ENCODE results near the gene MPP2. TPM values are rescaled to one million over a fixed set of nuclear protein-coding genes. Genes with fewer than 3 reads are reported as not detected.

Gene MPP2
- total and polyA plus RNA-seq, 4 experiments from 2014 or later, result 0.10 to 3.0 (median 1.6) TPM

DNA sequence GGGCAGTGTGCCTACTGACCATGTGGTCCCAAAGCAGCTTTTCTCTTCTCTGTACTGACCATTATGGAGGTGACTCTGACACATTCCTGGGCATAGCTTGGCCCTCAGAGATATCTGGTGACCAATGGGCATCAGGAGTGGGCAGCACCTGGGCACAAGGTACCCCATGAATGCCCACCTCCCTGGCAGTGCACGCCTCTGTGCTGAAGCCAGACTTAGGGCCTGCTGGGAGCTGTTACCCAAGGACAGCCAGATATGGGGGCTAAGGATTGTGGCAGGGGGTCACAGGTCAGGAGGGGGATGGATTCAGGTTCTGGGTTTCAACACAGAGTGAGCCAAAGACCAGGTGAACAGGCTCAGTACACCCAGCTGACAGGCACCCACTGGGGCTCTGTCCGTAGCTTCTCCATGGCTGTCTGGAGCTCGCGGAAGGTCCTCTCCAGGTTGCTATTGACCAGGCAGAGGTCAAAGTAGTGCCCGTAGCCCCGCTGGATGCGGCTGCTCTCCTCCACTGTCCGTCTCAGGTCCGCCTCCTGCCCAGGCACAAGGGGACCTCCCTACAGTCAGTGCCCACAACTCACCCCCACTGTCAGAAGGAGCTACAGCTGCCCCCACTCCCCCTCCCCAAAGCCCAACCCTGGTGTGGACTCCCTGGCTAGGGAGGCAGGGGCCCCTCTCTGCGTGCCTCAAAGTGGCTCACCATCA, 29.7 kb downstream of the MPP2 start:
- Mint-ChIP-seq H3K36me3 (no peaks in the 10 kb centered on the region), H3K4me3 (no peak overlapping the region), H3K4me1 (peaks cover 0 to 4% (median 0%) of the 10 kb centered on the region in 4 donors), H3K9me3 (no peaks in the 10 kb centered on the region), H3K27me3 (peaks cover 1% of the 10 kb centered on the region in 2 donors), H3K27ac (no peak overlapping the region)
- DNase-seq, result no peak
- CTCF ChIA-PET (ENCODE audit: partially characterized antibody), result interaction anchor here (0.7 to 5.4 kb wide), 23 partner anchors 11 to 291 kb away, joined by 3 to 37 read pairs (median 5); partner anchors contain the start of genes CD300LG and PPY
- Histone ChIP-seq H3K4me1 (ENCODE audit: insufficient read depth, low read length) (no peaks in the 10 kb centered on the region), H3K27ac (ENCODE audit: low read depth, low read length) (no peak overlapping the region), H3K36me3 (ENCODE audit: insufficient read depth, low read length) (no peaks in the 10 kb centered on the region), H3K9me3 (ENCODE audit: control insufficient read depth in 1 of 2, low read length in 2 of 2) (no peaks in the 10 kb centered on the region), H3K4me3 (ENCODE audit: low read length in 2 of 2) (no peak overlapping the region), H3K27me3 (ENCODE audit: insufficient read depth, low read length) (no peaks in the 10 kb centered on the region)
- POLR2A ChIA-PET (ENCODE audit: partially characterized antibody), result no interaction called here
- intact Hi-C loops (cut with micrococcal nuclease), result loop anchor here (1.0 kb wide), 2 partner anchors 118 to 164 kb away; no protein-coding TSS in a partner anchor

DNA sequence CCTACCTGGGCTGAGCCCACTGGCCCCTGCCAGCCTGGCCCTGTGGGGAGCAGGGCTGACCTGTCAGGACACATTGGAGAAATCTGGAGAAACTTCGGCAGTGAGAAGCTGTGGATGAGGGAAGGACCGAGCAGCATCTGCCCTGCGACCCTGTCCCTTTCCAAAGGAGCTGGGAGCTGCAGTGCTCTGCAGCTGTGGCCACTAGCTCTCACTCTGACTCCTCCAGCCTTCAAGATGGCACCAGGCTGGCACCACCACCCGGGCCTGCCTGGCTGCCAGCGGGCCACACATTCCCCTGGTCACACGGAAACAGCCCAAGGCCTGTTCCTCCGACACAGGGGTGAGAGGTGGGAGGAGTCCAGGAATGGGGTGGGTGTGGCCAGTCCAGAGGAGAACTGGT, 30.3 kb downstream of the MPP2 start:
- DNase-seq, result no peak
- Histone ChIP-seq H3K4me3 (ENCODE audit: low read length in 2 of 2) (no peak overlapping the region), H3K9me3 (ENCODE audit: control insufficient read depth in 1 of 2, low read length in 2 of 2) (no peaks in the 10 kb centered on the region), H3K4me1 (ENCODE audit: insufficient read depth, low read length) (no peaks in the 10 kb centered on the region), H3K27me3 (ENCODE audit: insufficient read depth, low read length) (no peaks in the 10 kb centered on the region), H3K36me3 (ENCODE audit: insufficient read depth, low read length) (no peaks in the 10 kb centered on the region), H3K27ac (ENCODE audit: low read depth, low read length) (no peak overlapping the region)
- ChIA-PET CTCF (ENCODE audit: partially characterized antibody) (interaction anchor here (1.6 to 5.4 kb wide), 4 partner anchors 11 to 164 kb away, joined by 3 to 37 read pairs (median 33); no protein-coding TSS in a partner anchor), POLR2A (ENCODE audit: partially characterized antibody) (no interaction called here)
- H3K27me3 Mint-ChIP-seq, result peaks cover 5 to 6% of the 10 kb centered on the region in 2 donors
- H3K9me3 Mint-ChIP-seq, result no peaks in the 10 kb centered on the region
- H3K36me3 Mint-ChIP-seq, result no peaks in the 10 kb centered on the region
- no peak overlapping the region for H3K4me3 Mint-ChIP-seq
- intact Hi-C loops (cut with micrococcal nuclease), result no loop called here
- H3K4me1 Mint-ChIP-seq, result peaks cover 0 to 4% (median 0%) of the 10 kb centered on the region in 4 donors
- H3K27ac Mint-ChIP-seq, result no peak overlapping the region

DNA sequence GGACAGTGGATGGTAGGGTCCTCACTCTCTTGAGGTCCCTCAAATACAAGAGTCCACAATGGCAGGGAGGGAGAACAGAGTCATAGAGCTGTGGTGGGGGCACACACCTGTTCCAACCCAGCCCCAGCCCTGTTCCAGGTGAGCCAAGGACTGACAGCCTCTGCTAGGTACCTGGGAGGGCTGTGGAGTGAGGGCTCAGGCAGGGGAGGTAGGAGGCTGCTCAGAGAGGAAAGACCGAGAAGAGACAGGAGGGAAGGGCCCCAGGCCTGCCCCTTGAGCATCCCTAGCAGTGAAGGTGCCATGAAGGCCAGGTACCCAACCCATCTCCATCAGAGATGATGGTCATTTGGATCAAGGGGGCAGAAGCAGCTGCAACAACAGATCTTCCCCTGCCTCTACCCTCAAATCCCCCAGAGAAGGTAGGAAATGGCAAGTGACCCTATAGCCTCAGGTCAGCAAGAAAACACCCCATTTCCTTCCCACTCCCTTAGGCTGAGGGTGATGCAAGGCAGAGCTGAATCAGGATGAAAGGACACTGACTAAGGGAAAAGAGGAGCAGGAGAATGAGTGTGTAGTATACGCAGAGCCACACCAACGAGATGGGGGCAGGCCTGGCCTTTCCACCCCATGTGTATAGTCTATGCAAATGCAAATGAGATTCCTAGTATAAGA, 31.7 kb downstream of the MPP2 start:
- H3K27me3 Mint-ChIP-seq, result peaks cover 7 to 9% of the 10 kb centered on the region in 2 donors
- peak overlapping the region in 1 of 7 donors; percentile 37 for H3K27ac Mint-ChIP-seq
- CTCF ChIA-PET (ENCODE audit: partially characterized antibody), result no interaction called here
- peaks cover 0 to 4% (median 0%) of the 10 kb centered on the region in 4 donors for H3K4me1 Mint-ChIP-seq
- H3K27ac ChIP-seq (ENCODE audit: low read depth, low read length), result no peak overlapping the region
- no peak overlapping the region for H3K4me3 Mint-ChIP-seq
- no peak overlapping the region for H3K4me3 ChIP-seq (ENCODE audit: low read length in 2 of 2)
- H3K36me3 Mint-ChIP-seq, result no peaks in the 10 kb centered on the region
- H3K36me3 ChIP-seq (ENCODE audit: insufficient read depth, low read length), result no peaks in the 10 kb centered on the region
- H3K27me3 ChIP-seq (ENCODE audit: insufficient read depth, low read length), result no peaks in the 10 kb centered on the region
- no peaks in the 10 kb centered on the region for H3K4me1 ChIP-seq (ENCODE audit: insufficient read depth, low read length)
- intact Hi-C loops (cut with micrococcal nuclease), result no loop called here
- DNase-seq, result no peak
- no peaks in the 10 kb centered on the region for H3K9me3 ChIP-seq (ENCODE audit: control insufficient read depth in 1 of 2, low read length in 2 of 2)
- POLR2A ChIA-PET (ENCODE audit: partially characterized antibody), result no interaction called here
- H3K9me3 Mint-ChIP-seq, result no peaks in the 10 kb centered on the region

DNA sequence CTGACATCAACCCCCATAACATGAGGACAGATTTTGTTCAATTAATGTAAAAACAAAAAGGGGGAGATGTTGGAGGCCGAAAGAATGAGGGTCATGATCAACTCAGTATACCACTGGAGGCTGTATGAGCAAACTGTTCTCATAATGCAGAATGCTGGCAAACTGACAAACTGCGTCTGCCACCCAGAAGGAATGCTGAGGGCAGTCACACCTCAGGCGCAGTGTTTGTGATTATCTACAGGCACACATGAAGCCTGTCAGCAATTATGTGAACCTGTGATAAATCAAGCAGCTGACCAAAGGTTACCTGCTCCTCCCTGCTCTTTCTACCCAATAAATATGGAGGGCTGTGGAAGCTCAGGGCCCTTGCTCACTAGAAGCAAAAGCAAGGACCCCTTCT, 33.0 kb downstream of the MPP2 start:
- H3K27me3 Mint-ChIP-seq, result peaks cover 9 to 12% of the 10 kb centered on the region in 2 donors
- Histone ChIP-seq H3K27ac (ENCODE audit: low read depth, low read length) (no peak overlapping the region), H3K4me3 (ENCODE audit: low read length in 2 of 2) (no peak overlapping the region), H3K36me3 (ENCODE audit: insufficient read depth, low read length) (no peaks in the 10 kb centered on the region), H3K27me3 (ENCODE audit: insufficient read depth, low read length) (no peaks in the 10 kb centered on the region), H3K9me3 (ENCODE audit: control insufficient read depth in 1 of 2, low read length in 2 of 2) (no peaks in the 10 kb centered on the region), H3K4me1 (ENCODE audit: insufficient read depth, low read length) (no peaks in the 10 kb centered on the region)
- intact Hi-C loops (cut with micrococcal nuclease), result no loop called here
- H3K4me3 Mint-ChIP-seq, result no peak overlapping the region
- H3K9me3 Mint-ChIP-seq, result no peaks in the 10 kb centered on the region
- peak overlapping the region in 1 of 7 donors; percentile 47 for H3K27ac Mint-ChIP-seq
- no peaks in the 10 kb centered on the region for H3K36me3 Mint-ChIP-seq
- no peak for DNase-seq
- ChIA-PET POLR2A (ENCODE audit: partially characterized antibody) (no interaction called here), CTCF (ENCODE audit: partially characterized antibody) (no interaction called here)
- H3K4me1 Mint-ChIP-seq, result peaks cover 0 to 4% (median 0%) of the 10 kb centered on the region in 4 donors

DNA sequence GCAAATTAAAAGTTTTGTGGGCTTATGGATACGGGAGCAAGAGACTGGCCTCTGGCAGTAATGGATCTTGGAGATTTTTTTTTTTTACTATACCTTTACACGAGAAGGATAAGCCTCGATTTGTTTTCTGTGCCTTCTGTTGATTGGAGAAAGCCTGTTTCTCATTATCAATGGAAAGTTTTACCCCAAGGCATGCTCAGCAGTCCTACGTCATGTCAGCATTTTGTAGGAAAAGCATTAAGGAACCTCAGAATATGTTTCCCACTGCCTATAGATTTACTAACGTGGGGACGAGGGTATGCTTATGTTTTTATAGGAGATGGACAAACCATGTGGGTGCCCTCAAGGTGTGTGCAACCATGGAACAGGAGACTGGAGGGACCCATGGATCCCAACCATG, 33.5 kb downstream of the MPP2 start:
- Mint-ChIP-seq H3K27me3 (peaks cover 9 to 12% of the 10 kb centered on the region in 2 donors), H3K27ac (no peak overlapping the region), H3K4me1 (peaks cover 0 to 3% (median 0%) of the 10 kb centered on the region in 4 donors), H3K36me3 (no peaks in the 10 kb centered on the region), H3K4me3 (no peak overlapping the region), H3K9me3 (no peaks in the 10 kb centered on the region)
- H3K9me3 ChIP-seq (ENCODE audit: control insufficient read depth in 1 of 2, low read length in 2 of 2), result no peaks in the 10 kb centered on the region
- H3K4me3 ChIP-seq (ENCODE audit: low read length in 2 of 2), result no peak overlapping the region
- intact Hi-C loops (cut with micrococcal nuclease), result no loop called here
- H3K27me3 ChIP-seq (ENCODE audit: insufficient read depth, low read length), result no peaks in the 10 kb centered on the region
- CTCF ChIA-PET (ENCODE audit: partially characterized antibody), result no interaction called here
- no peak for DNase-seq
- POLR2A ChIA-PET (ENCODE audit: partially characterized antibody), result no interaction called here
- H3K36me3 ChIP-seq (ENCODE audit: insufficient read depth, low read length), result no peaks in the 10 kb centered on the region
- no peak overlapping the region for H3K27ac ChIP-seq (ENCODE audit: low read depth, low read length)
- no peaks in the 10 kb centered on the region for H3K4me1 ChIP-seq (ENCODE audit: insufficient read depth, low read length)

DNA sequence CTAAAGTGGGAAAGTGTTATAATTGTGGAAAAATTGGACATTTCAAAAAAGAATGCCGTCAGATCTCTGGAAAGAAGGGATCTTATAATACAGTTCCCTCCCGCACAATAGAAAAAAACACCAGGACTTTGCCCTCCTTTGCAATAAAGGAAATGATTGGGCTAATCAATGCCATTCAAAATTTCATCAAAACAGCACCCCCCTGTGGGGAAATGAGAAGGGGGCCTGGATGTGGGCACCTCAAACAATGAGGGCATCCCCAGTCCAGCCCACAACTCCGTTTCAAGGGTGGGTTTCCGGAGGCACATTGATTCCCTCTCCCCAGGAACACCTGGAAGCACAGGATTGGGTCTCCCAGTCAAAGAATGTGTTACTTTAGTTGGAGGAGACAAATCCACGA, 34.2 kb downstream of the MPP2 start:
- H3K27ac ChIP-seq (ENCODE audit: low read depth, low read length), result no peak overlapping the region
- intact Hi-C loops (cut with micrococcal nuclease), result no loop called here
- H3K4me1 ChIP-seq (ENCODE audit: insufficient read depth, low read length), result no peaks in the 10 kb centered on the region
- no peak overlapping the region for H3K4me3 ChIP-seq (ENCODE audit: low read length in 2 of 2)
- peaks cover 0 to 2% (median 0%) of the 10 kb centered on the region in 8 donors for H3K9me3 Mint-ChIP-seq
- ChIA-PET CTCF (ENCODE audit: partially characterized antibody) (no interaction called here), POLR2A (ENCODE audit: partially characterized antibody) (no interaction called here)
- no peaks in the 10 kb centered on the region for H3K27me3 ChIP-seq (ENCODE audit: insufficient read depth, low read length)
- H3K27me3 Mint-ChIP-seq, result peaks cover 12 to 19% of the 10 kb centered on the region in 2 donors
- no peaks in the 10 kb centered on the region for H3K36me3 Mint-ChIP-seq
- no peak overlapping the region for H3K27ac Mint-ChIP-seq
- no peaks in the 10 kb centered on the region for H3K9me3 ChIP-seq (ENCODE audit: control insufficient read depth in 1 of 2, low read length in 2 of 2)
- H3K36me3 ChIP-seq (ENCODE audit: insufficient read depth, low read length), result no peaks in the 10 kb centered on the region
- H3K4me1 Mint-ChIP-seq, result no peaks in the 10 kb centered on the region
- no peak overlapping the region for H3K4me3 Mint-ChIP-seq
- no peak for DNase-seq

DNA sequence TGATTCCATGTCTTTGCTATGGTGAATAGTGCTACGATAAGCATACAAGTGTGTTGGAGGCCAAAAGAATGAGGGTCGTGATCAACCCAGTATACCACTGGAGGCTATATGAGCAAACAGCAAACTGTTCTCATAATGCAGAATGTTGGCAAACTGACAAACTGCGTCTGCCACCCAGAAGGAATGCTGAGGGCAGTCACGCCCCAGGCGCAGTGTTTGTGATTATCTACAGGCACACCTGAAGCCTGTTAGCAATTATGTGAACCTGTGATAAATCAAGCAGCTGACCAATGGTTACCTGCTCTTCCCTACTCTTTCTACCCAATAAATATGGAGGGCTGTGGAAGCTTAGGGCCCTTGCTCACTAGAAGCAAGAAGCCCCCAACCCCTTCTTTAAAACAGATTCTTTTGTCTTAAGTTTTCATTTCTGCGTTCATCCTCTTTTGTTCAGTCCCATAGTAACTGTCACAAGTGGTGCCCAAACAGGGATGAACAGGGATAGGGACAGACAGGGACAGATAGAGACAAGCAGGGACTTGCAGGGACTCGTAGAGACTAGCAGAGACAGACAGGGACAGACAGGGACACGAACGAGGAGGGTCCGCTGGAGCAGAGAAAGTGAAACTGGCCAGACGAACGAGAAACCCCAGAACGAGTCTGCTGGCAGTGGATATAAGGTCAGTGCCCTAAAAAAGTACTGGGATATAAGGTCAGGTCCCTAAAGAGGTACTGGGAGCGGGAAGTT, 35.2 kb downstream of the MPP2 start:
- H3K4me3 Mint-ChIP-seq, result no peak overlapping the region
- POLR2A ChIA-PET (ENCODE audit: partially characterized antibody), result no interaction called here
- intact Hi-C loops (cut with micrococcal nuclease), result no loop called here

More for the DNA sequence above, 35.2 kb downstream of the MPP2 start:
- Histone ChIP-seq H3K4me3 (ENCODE audit: low read length in 2 of 2) (no peak overlapping the region), H3K9me3 (ENCODE audit: control insufficient read depth in 1 of 2, low read length in 2 of 2) (no peaks in the 10 kb centered on the region), H3K4me1 (ENCODE audit: insufficient read depth, low read length) (no peaks in the 10 kb centered on the region), H3K27me3 (ENCODE audit: insufficient read depth, low read length) (no peaks in the 10 kb centered on the region), H3K27ac (ENCODE audit: low read depth, low read length) (no peak overlapping the region), H3K36me3 (ENCODE audit: insufficient read depth, low read length) (no peaks in the 10 kb centered on the region)
- Mint-ChIP-seq H3K27me3 (peaks cover 12 to 23% of the 10 kb centered on the region in 2 donors), H3K9me3 (peaks cover 0 to 2% (median 0%) of the 10 kb centered on the region in 8 donors), H3K27ac (no peak overlapping the region), H3K4me1 (no peaks in the 10 kb centered on the region), H3K36me3 (no peaks in the 10 kb centered on the region)
- no peak for DNase-seq
- CTCF ChIA-PET (ENCODE audit: partially characterized antibody), result no interaction called here

Data from CD4-positive, alpha-beta memory T cell (primary cell).